OCI-LY3 (cell line): ENCODE data around the gene PAX2.

ENCODE experiments used
- H2AFZ ChIP-seq: fragments of 200-600, 300-600 bp; shearing (Covaris generic); 2 replicates; pipeline ENCODE4 v1.6.0; 2014; ENCODE audit warnings: antibody characterized with exemption, low read depth, low read length
- H3K27ac ChIP-seq: fragments of 200-600, 300-600 bp; sonication (generic); 2 replicates; pipeline ENCODE4 v1.5.1; 2014; ENCODE audit warnings: mild to moderate bottlenecking, low read length, moderate library complexity, mixed read lengths
- H3K27me3 ChIP-seq: fragments of 200-600, 300-600 bp; sonication (generic); 2 replicates; pipeline ENCODE4 v1.6.1; 2014; ENCODE audit warnings: low read depth, low read length, mixed read lengths
- H3K36me3 ChIP-seq: fragments of 200-600, 300-600 bp; sonication (generic); replicated peaks from 2 replicates; pipeline ENCODE3; 2014; ENCODE audit warnings: low read depth, low read length, mixed read lengths
- H3K4me1 ChIP-seq: fragments of 300-600, 200-600 bp; sonication (generic); 2 replicates; pipeline ENCODE4 v1.6.1; 2014; ENCODE audit warnings: low read length, mixed read lengths
- H3K4me2 ChIP-seq: fragments of 200-600, 300-600 bp; sonication (generic); 2 replicates; pipeline ENCODE4 v1.6.1; 2014; ENCODE audit warnings: low read length, mixed read lengths
- H3K4me3 ChIP-seq: fragments of 300-600, 200-600 bp; sonication (generic); 2 replicates; pipeline ENCODE4 v1.5.1; 2014; ENCODE audit warnings: antibody characterized with exemption, mild to moderate bottlenecking, low read length, moderate library complexity
- H3K79me2 ChIP-seq: fragments of 300-600, 200-600 bp; shearing (Covaris generic); 2 replicates; pipeline ENCODE4 v1.6.1; 2014; ENCODE audit warnings: mild to moderate bottlenecking, low read length, mixed read lengths
- H3K9ac ChIP-seq: fragments of 300-600, 200-600 bp; shearing (Covaris generic); 2 replicates; pipeline ENCODE4 v1.6.0; 2014; ENCODE audit warnings: mild to moderate bottlenecking, low read length, moderate library complexity
- H3K9me3 ChIP-seq: fragments of 200-600, 300-600 bp; shearing (Covaris generic); 2 replicates; pipeline ENCODE4 v1.6.1; 2014; ENCODE audit warnings: low read length, mixed read lengths; ENCODE audit not compliant: insufficient read depth
- H4K20me1 ChIP-seq: fragments of 200-600, 300-600 bp; sonication (generic); 2 replicates; pipeline ENCODE4 v1.6.1; 2016; ENCODE audit warnings: low read length, mixed read lengths; ENCODE audit not compliant: insufficient read depth
- EZH2phosphoT487 ChIP-seq: fragments of 200-600 bp; shearing (Covaris generic); IDR thresholded peaks from 2 replicates; pipeline ENCODE4 v1.6.1; 2018; ENCODE audit warnings: antibody characterized with exemption, mixed run types, low read depth
- TF ChIP-seq, protein P1 (sequence below): fragments of 200-600, 300-600 bp; sonication (generic); IDR thresholded peaks from 2 replicates; pipeline ENCODE4 v1.5.1; 2014; ENCODE audit warnings: antibody characterized with exemption, low read length, low read depth

PAX2 gene

GRCh38 chr10:100816671-100817070 lies 71.3 kb downstream of the PAX2 start:
- H3K4me1 ChIP-seq = no peaks in the 10 kb centered on the region
- no peaks in the 10 kb centered on the region for H3K36me3 ChIP-seq
- H3K9me3 ChIP-seq = no peaks in the 10 kb centered on the region
- TF ChIP-seq, protein P1, sequence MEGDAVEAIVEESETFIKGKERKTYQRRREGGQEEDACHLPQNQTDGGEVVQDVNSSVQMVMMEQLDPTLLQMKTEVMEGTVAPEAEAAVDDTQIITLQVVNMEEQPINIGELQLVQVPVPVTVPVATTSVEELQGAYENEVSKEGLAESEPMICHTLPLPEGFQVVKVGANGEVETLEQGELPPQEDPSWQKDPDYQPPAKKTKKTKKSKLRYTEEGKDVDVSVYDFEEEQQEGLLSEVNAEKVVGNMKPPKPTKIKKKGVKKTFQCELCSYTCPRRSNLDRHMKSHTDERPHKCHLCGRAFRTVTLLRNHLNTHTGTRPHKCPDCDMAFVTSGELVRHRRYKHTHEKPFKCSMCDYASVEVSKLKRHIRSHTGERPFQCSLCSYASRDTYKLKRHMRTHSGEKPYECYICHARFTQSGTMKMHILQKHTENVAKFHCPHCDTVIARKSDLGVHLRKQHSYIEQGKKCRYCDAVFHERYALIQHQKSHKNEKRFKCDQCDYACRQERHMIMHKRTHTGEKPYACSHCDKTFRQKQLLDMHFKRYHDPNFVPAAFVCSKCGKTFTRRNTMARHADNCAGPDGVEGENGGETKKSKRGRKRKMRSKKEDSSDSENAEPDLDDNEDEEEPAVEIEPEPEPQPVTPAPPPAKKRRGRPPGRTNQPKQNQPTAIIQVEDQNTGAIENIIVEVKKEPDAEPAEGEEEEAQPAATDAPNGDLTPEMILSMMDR = no peak
- no peak for TF ChIP-seq EZH2phosphoT487
- H3K27me3 ChIP-seq = peaks cover 3% of the 10 kb centered on the region; the same call in 1 of the 2 replicates
- H3K4me2 ChIP-seq = no peak overlapping the region
- H3K79me2 ChIP-seq = no peaks in the 10 kb centered on the region
- H3K4me3 ChIP-seq = no peak overlapping the region
- H3K27ac ChIP-seq = no peak overlapping the region
- H3K9ac ChIP-seq = no peak overlapping the region
- no peaks in the 10 kb centered on the region for H4K20me1 ChIP-seq
- no peak overlapping the region for H2AFZ ChIP-seq

- no peak overlapping the region for H3K9ac ChIP-seq
- TF ChIP-seq, protein P1 = peak; percentile 23
- TF ChIP-seq EZH2phosphoT487 = no peak
- no peak overlapping the region for H3K4me3 ChIP-seq
- no peaks in the 10 kb centered on the region for H3K4me1 ChIP-seq
- H3K9me3 ChIP-seq = no peaks in the 10 kb centered on the region
- H3K27me3 ChIP-seq = peaks cover 4% of the 10 kb centered on the region; the same call in 1 of the 2 replicates
- H3K36me3 ChIP-seq = no peaks in the 10 kb centered on the region
- no peaks in the 10 kb centered on the region for H4K20me1 ChIP-seq
- no peak overlapping the region for H2AFZ ChIP-seq
- H3K4me2 ChIP-seq = no peak overlapping the region
- no peak overlapping the region for H3K27ac ChIP-seq
- H3K79me2 ChIP-seq = no peaks in the 10 kb centered on the region
Measured at GRCh38 chr10:100817268-100817839, 72.0 kb downstream of the PAX2 start.

DNA sequence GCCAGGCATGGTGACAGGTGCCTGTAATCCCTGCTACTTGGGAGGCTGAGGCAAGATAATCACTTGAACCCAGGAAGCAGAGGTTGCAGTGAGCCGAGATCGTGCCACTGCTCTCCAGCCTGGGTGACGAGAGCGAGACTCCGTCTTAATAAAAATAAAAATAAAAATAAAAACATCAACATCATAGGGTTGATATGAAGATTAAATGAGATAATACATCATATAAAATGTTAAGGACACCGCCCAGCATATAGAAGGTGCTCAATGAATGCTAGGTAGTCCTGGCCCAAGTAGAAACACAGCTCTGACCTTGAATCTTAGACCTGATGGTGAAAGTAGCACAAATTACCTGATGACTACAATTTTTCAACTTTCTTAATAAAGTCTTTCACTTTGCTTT lies 74.0 kb downstream of the PAX2 start:
- Histone ChIP-seq H3K4me2 (no peak overlapping the region), H3K4me1 (no peaks in the 10 kb centered on the region), H2AFZ (no peak overlapping the region), H3K27ac (no peak overlapping the region), H3K27me3 (peaks cover 17% of the 10 kb centered on the region), H3K9ac (no peak overlapping the region), H3K36me3 (no peaks in the 10 kb centered on the region), H3K4me3 (no peak overlapping the region), H3K79me2 (no peaks in the 10 kb centered on the region), H3K9me3 (no peaks in the 10 kb centered on the region), H4K20me1 (no peaks in the 10 kb centered on the region)
- TF ChIP-seq, protein P1 = no peak
- no peak for TF ChIP-seq EZH2phosphoT487

- no peak overlapping the region for H3K4me2 ChIP-seq
- H3K4me1 ChIP-seq = peaks cover 11% of the 10 kb centered on the region
- H3K27me3 ChIP-seq = peaks cover 14% of the 10 kb centered on the region
- H3K9ac ChIP-seq = no peak overlapping the region
- no peak overlapping the region for H2AFZ ChIP-seq
- no peaks in the 10 kb centered on the region for H3K9me3 ChIP-seq
- no peak overlapping the region for H3K4me3 ChIP-seq
- no peak for TF ChIP-seq EZH2phosphoT487
- TF ChIP-seq, protein P1 = no peak
- H3K36me3 ChIP-seq = no peaks in the 10 kb centered on the region
- no peak overlapping the region for H3K27ac ChIP-seq
- H4K20me1 ChIP-seq = no peaks in the 10 kb centered on the region
- no peaks in the 10 kb centered on the region for H3K79me2 ChIP-seq
Measured at GRCh38 chr10:100823194-100823593, 77.8 kb downstream of the PAX2 start.
